ENCODE results near the gene IGFL3. TPM values are rescaled to one million over a fixed set of nuclear protein-coding genes. Genes with fewer than 3 reads are reported as not detected.
"Not testable (repeated sequence)": the region's sequence is repeated elsewhere in the genome, so short reads cannot be mapped to it uniquely, and the experiment has no call there.

IGFL3 gene
- total RNA-seq, 4 donors from 2014 or later: not detected

DNA sequence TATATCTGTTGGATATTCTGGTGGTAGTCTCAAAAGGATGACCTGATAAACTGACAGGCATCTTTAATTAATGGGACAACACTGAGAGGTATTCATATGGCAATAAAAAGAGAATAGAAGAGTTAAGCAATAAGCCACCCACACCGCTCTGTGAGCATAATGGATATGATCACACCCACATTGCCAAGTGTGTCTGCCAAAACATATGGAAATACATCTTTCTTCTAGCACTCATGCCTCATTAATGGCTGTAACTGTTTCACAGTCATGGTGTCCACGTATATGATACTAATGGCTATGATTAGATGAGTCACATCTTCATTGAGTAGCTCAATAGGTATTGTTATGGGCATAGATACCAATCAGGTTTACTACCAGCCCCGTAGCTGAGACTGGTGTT, 13.1 kb downstream of the IGFL3 start:
- in situ Hi-C loops (cut with MboI; ENCODE audit: low sequenced_read_pairs in 4 of 4) (no loop called here), intact Hi-C loops (cut with DNase I; ENCODE audit: low total_unique reads) (no loop called here)
- no peak for DNase-seq
- Histone ChIP-seq H3K27ac (no peak overlapping the region), H3K4me1 (no peaks in the 10 kb centered on the region), H3K36me3 (no peaks in the 10 kb centered on the region), H3K9me3 (no peaks in the 10 kb centered on the region), H3K4me3 (no peak overlapping the region), H3K27me3 (peaks cover 0 to 10% (median 7%) of the 10 kb centered on the region in 3 donors)
- no peak for TF ChIP-seq POLR2A (IDR thresholded peaks at IDR 0.05)
- TF ChIP-seq, protein P1, sequence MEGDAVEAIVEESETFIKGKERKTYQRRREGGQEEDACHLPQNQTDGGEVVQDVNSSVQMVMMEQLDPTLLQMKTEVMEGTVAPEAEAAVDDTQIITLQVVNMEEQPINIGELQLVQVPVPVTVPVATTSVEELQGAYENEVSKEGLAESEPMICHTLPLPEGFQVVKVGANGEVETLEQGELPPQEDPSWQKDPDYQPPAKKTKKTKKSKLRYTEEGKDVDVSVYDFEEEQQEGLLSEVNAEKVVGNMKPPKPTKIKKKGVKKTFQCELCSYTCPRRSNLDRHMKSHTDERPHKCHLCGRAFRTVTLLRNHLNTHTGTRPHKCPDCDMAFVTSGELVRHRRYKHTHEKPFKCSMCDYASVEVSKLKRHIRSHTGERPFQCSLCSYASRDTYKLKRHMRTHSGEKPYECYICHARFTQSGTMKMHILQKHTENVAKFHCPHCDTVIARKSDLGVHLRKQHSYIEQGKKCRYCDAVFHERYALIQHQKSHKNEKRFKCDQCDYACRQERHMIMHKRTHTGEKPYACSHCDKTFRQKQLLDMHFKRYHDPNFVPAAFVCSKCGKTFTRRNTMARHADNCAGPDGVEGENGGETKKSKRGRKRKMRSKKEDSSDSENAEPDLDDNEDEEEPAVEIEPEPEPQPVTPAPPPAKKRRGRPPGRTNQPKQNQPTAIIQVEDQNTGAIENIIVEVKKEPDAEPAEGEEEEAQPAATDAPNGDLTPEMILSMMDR (IDR thresholded peaks at IDR 0.05 in 4 of 5, conservative IDR thresholded peaks at IDR 0.05 in 1 of 5): no peak
- no peak for ATAC-seq

- H3K36me3 ChIP-seq: no peaks in the 10 kb centered on the region
- intact Hi-C loops (cut with DNase I; ENCODE audit: low total_unique reads): no loop called here
Observed at GRCh38 chr19:46109876-46110275, 14.6 kb downstream of the IGFL3 start.

DNA sequence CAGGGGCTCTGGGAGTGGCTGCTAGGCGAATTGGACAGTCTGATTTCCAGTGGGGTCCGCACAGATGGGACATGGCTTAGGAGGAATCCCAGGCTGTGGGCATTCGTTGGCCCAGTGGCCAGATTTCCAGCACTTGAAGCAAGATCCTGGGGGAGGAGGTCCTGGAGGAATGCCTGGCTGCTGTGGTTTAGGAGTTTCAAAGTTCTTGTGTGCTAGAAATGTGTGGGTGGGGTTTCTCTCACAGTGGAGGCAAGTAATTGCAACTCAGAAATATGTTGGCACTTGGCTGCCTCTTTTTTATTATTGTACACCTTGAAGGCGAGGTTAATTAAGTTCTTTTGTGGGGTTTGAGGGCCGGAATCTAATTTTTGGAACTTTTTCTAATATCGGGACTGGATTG, 17.1 kb downstream of the IGFL3 start:
- Histone ChIP-seq H3K27me3 (peaks cover 0 to 10% (median under 1%) of the 10 kb centered on the region in 3 donors), H3K4me3 (no peak overlapping the region), H3K27ac (no peak overlapping the region), H3K4me1 (no peaks in the 10 kb centered on the region), H3K9me3 (no peaks in the 10 kb centered on the region), H3K36me3 (no peaks in the 10 kb centered on the region)
- TF ChIP-seq POLR2A (IDR thresholded peaks at IDR 0.05): no peak
- TF ChIP-seq, protein P1 (IDR thresholded peaks at IDR 0.05 in 4 of 5, conservative IDR thresholded peaks at IDR 0.05 in 1 of 5): no peak
- intact Hi-C loops (cut with DNase I; ENCODE audit: low total_unique reads) (no loop called here), in situ Hi-C loops (cut with MboI; ENCODE audit: low sequenced_read_pairs in 4 of 4) (no loop called here)
- no peak for ATAC-seq
- no peak for DNase-seq

More at GRCh38 chr19:46109876-46110275, 14.6 kb downstream of the IGFL3 start:
- H3K4me3 ChIP-seq: no peak overlapping the region
- no peaks in the 10 kb centered on the region for H3K4me1 ChIP-seq
- in situ Hi-C loops (cut with MboI; ENCODE audit: low sequenced_read_pairs in 4 of 4): no loop called here
- peaks cover 0 to 10% (median 7%) of the 10 kb centered on the region in 3 donors for H3K27me3 ChIP-seq
- ATAC-seq (no peak), DNase-seq (no peak)
- no peak overlapping the region for H3K27ac ChIP-seq
- TF ChIP-seq, protein P1 (IDR thresholded peaks at IDR 0.05 in 4 of 5, conservative IDR thresholded peaks at IDR 0.05 in 1 of 5): no peak
- no peak for TF ChIP-seq POLR2A (IDR thresholded peaks at IDR 0.05)
- H3K9me3 ChIP-seq: no peaks in the 10 kb centered on the region

DNA sequence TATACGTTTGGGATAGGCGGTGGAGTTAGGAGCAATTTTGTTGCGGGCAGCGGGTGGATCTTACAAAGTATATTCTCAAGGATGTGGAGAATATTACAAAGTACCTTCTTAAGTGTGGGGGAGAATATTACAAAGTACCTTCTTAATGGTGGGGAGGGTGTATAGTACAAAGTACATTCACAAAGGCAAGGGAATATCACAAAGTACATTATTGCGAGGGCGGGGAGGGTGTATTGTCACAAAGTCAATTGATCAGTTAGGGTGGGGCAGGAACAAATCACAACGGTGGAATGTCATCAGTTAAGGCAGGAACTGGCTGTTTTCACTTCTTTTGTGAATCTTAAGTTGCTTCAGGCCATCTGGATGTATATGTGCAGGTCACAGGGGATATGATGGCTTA, 22.2 kb downstream of the IGFL3 start:
- H3K27me3 ChIP-seq: peaks cover 3 to 17% (median 11%) of the 10 kb centered on the region in 3 donors
- H3K9me3 ChIP-seq; H3K4me3 ChIP-seq; ATAC-seq; H3K4me1 ChIP-seq; intact Hi-C loops (cut with DNase I; ENCODE audit: low total_unique reads); DNase-seq; in situ Hi-C loops (cut with MboI; ENCODE audit: low sequenced_read_pairs in 4 of 4); H3K27ac ChIP-seq; H3K36me3 ChIP-seq: not testable (repeated sequence)

DNA sequence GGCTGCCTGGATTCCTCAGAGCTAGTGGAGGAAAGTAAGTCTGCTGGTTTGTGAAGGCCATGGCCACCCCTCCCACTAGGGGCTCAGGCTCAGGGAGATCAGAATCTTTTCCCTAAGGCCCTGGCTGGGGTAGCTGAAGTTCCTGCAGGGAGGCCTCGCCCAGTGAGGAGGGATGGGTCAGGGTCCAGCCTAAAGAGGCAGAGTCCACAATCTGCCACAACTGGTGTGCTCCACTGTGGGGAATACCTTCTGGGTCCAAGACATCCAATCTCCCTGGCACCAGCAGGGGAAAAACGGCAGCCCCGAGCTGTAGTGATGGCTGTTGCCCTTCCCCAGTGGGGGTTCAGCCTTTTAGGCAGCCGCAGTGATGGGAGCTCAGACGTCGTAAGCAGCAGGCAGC, 23.2 kb downstream of the IGFL3 start:
- Histone ChIP-seq H3K27me3 (peaks cover 3 to 17% (median 11%) of the 10 kb centered on the region in 3 donors), H3K36me3 (no peaks in the 10 kb centered on the region), H3K4me3 (no peak overlapping the region), H3K27ac (no peak overlapping the region), H3K4me1 (no peaks in the 10 kb centered on the region), H3K9me3 (no peaks in the 10 kb centered on the region)
- no peak for ATAC-seq
- intact Hi-C loops (cut with DNase I; ENCODE audit: low total_unique reads): no loop called here
- in situ Hi-C loops (cut with MboI; ENCODE audit: low sequenced_read_pairs in 4 of 4): no loop called here
- no peak for TF ChIP-seq POLR2A (IDR thresholded peaks at IDR 0.05)
- TF ChIP-seq, protein P1 (IDR thresholded peaks at IDR 0.05 in 4 of 5, conservative IDR thresholded peaks at IDR 0.05 in 1 of 5): no peak
- DNase-seq: no peak

All from gastrocnemius medialis (tissue), 4 donors.